Camera-type eye (tissue), 1 donor: Measurements from ENCODE around the gene HMX2. TPM values are rescaled to one million over a fixed set of nuclear protein-coding genes. Genes with fewer than 3 reads are reported as not detected.

Source experiments
- total RNA-seq: library from RNA; depleted of rRNA; stranded (reverse); fragments of >200 nt; gene quantifications from one replicate; pipeline ENCODE4 v1.2.3, GENCODE V29; 2014

Gene HMX2
- not detected for total RNA-seq

GRCh38 chr10:123147635-123148413, at the start of gene HMX2:
TSS of gene HMX2 (plus strand) at chr10:123148136. CDS start at chr10:123148379, 243 bp downstream.

DNA sequence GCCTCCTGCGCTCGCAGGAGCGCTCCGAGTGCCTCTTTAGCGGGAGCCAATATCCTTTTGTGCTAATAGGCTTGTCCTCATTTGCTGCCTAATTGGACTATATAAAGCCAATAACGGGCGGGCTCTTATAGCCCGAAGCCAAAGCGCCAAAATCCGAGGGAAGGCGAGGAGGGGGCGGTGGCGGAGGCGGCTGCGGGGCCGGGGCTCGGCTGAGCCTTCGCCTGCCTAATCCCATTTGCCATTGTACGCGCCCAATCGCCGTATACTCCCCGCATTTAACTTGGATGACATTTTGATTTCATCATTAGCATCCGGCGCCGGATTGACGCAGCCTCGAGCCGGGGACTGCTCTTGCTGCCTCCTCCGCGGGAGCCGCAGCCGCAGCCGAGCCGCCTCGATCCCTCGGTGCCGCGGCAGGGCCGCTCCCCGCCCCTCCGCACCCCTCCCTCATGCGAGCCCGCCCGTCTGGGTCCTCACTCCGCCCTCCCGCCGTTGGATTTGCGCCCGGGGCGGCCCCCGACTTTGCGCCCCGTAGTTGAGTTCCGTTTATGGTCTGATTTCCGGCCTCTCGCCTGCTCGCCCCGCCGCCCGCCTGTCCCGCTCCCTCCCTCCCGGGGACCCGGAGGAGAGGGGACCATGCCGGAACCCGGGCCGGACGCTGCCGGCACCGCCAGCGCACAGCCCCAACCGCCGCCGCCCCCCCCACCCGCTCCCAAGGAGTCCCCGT, 12.4 kb upstream of the HMX2 start, which contains the start of gene HMX3:
Gene HMX3 (plus strand): TSS at position 556 of the 727 bp plus-strand sequence. CDS start 81 bp downstream, at position 637.

GRCh38 chr10:123154092-123154710, 6.3 kb downstream of the HMX2 start, which contains the start of gene BUB3:
TSS of gene BUB3 (plus strand) at chr10:123154402. CDS start at chr10:123154918, 516 bp downstream.

Other genes starting within 250 kb of the HMX2 start
- gene FAM24A, start 237.5 kb upstream of the HMX2 start, total RNA-seq, result not detected
- gene C10orf88, start 193.9 kb upstream of the HMX2 start, total RNA-seq, result 16.5 TPM
- 8.1 TPM for gene PSTK, start 167.7 kb upstream of the HMX2 start, total RNA-seq
- gene IKZF5, start 139.3 kb upstream of the HMX2 start, total RNA-seq, result 21.4 TPM
- 28.0 TPM for gene ACADSB, start 139.1 kb upstream of the HMX2 start, total RNA-seq
- 1.1 TPM for gene HMX3, start 12.2 kb upstream of the HMX2 start, total RNA-seq
- gene BUB3, start 6.3 kb downstream of the HMX2 start, total RNA-seq, result 130 TPM